Endodermal cell (in vitro differentiated cells): ENCODE results near the gene SDK1. TPM values are rescaled to one million over a fixed set of nuclear protein-coding genes. Genes with fewer than 3 reads are reported as not detected.

Source experiments
- DNase-seq: peaks from one replicate; pipeline ENCODE4 v3.0.0-alpha.2; 2017
- H3K27ac ChIP-seq: 2 replicates; pipeline ENCODE4 v1.5.1; 2013; ENCODE audit warnings: mild to moderate bottlenecking, low read depth, low read length, moderate library complexity
- H3K27me3 ChIP-seq: 2 replicates; pipeline ENCODE4 v1.6.1; 2013; ENCODE audit warnings: mild to moderate bottlenecking, low read length, moderate library complexity; ENCODE audit not compliant: insufficient read depth, control insufficient read depth, poor library complexity, severe bottlenecking
- H3K36me3 ChIP-seq: 2 replicates; pipeline ENCODE4 v1.7.0; 2013; ENCODE audit warnings: mild to moderate bottlenecking, low read length, moderate library complexity; ENCODE audit not compliant: control insufficient read depth, insufficient read depth
- H3K4me1 ChIP-seq: one replicate; pipeline ENCODE4 v1.7.0; 2013; ENCODE audit warnings: low read length; ENCODE audit not compliant: control insufficient read depth, insufficient read depth
- H3K4me3 ChIP-seq: 2 replicates; pipeline ENCODE4 v1.5.1; 2013; ENCODE audit warnings: mild to moderate bottlenecking, low read length, moderate library complexity
- H3K9ac ChIP-seq: 2 replicates; pipeline ENCODE4 v1.6.1; 2013; ENCODE audit warnings: mild to moderate bottlenecking, low read length, moderate library complexity; ENCODE audit not compliant: poor library complexity, severe bottlenecking; ENCODE audit errors: extremely low read depth
- H3K9me3 ChIP-seq: 2 replicates; pipeline ENCODE4 v1.6.1; 2013; ENCODE audit warnings: mild to moderate bottlenecking, low read length, moderate library complexity; ENCODE audit not compliant: control insufficient read depth
- H3K27ac Mint-ChIP-seq: 2 replicates; pipeline ENCODE4 v1.8.0; 2020; ENCODE audit warnings: mixed read lengths
- H3K27me3 Mint-ChIP-seq: 2 replicates; pipeline ENCODE4 v1.8.0; 2021; ENCODE audit warnings: mild to moderate bottlenecking, mixed read lengths; ENCODE audit not compliant: insufficient read depth
- H3K36me3 Mint-ChIP-seq: 2 replicates; pipeline ENCODE4 v1.8.0; 2020; ENCODE audit warnings: low read depth, mixed read lengths
- H3K4me1 Mint-ChIP-seq: 2 replicates; pipeline ENCODE4 v1.8.0; 2020; ENCODE audit warnings: mixed read lengths
- H3K4me3 Mint-ChIP-seq: 2 replicates; pipeline ENCODE4 v1.8.0; 2020; ENCODE audit warnings: mild to moderate bottlenecking, moderate library complexity, mixed read lengths
- H3K9me3 Mint-ChIP-seq: 2 replicates; pipeline ENCODE4 v1.8.0; 2020; ENCODE audit warnings: mild to moderate bottlenecking, mixed read lengths
- WGBS, 2 experiments: methylation state at CpG; one replicate each; pipeline versions ENCODE4 v1.1.5 to v1.1.7; 2013; ENCODE audit warnings: missing lambda C conversion rate in 2 of 2, mixed read lengths in 1 of 2; ENCODE audit not compliant: insufficient coverage in 1 of 2, insufficient read length in 1 of 2; 5-methylcytosine and 5-hydroxymethylcytosine counted together
- total RNA-seq, 2 donors: library from RNA; stranded (reverse); fragmentation: NEBNext Ultra II Directional in 1 of 2; extraction: Animal tissue kit (Norgen Biotek cat#: 25700) in 1 of 2; gene quantifications; 2 replicates in 1 of 2; 3 replicates in 1 of 2; pipeline ENCODE4 v1.2.1, GENCODE V29; 2021
- TF ChIP-seq, protein P1 (sequence below): fragments of 200-600 bp; sonication (generic); conservative IDR thresholded peaks from 2 replicates; pipeline ENCODE4 v1.5.0; 2021; ENCODE audit warnings: antibody characterized with exemption, mild to moderate bottlenecking

SDK1 gene
- total RNA-seq, 2 donors from 2014 or later, result 22.7 to 23.1 TPM

DNA sequence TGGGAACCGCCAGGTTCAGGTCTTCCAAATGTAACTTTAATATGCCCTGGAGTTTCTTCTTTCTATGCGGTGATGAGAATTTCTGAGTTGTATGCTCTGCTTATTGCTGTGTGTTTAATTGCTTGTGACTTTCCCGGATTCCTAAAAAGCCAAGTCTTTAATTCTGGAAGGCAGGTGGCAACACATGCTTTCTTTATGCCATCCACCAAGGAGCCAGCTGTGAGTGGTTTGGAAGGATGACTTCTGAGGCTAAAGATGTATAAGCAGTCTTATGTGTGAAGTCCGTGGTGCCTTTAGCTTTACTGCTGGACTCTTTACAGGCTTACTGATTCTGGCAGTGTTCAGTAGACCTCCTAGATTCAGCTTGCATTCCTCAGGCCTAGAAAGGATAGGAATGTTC is 3.1 kb downstream of the SDK1 start:
- H3K4me1 ChIP-seq, result no peaks in the 10 kb centered on the region
- peaks cover 25% of the 10 kb centered on the region for H3K27me3 ChIP-seq
- no peak overlapping the region for H3K4me3 ChIP-seq
- no peak for DNase-seq
- TF ChIP-seq, protein P1, sequence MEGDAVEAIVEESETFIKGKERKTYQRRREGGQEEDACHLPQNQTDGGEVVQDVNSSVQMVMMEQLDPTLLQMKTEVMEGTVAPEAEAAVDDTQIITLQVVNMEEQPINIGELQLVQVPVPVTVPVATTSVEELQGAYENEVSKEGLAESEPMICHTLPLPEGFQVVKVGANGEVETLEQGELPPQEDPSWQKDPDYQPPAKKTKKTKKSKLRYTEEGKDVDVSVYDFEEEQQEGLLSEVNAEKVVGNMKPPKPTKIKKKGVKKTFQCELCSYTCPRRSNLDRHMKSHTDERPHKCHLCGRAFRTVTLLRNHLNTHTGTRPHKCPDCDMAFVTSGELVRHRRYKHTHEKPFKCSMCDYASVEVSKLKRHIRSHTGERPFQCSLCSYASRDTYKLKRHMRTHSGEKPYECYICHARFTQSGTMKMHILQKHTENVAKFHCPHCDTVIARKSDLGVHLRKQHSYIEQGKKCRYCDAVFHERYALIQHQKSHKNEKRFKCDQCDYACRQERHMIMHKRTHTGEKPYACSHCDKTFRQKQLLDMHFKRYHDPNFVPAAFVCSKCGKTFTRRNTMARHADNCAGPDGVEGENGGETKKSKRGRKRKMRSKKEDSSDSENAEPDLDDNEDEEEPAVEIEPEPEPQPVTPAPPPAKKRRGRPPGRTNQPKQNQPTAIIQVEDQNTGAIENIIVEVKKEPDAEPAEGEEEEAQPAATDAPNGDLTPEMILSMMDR, result no peak
- peaks cover 17% of the 10 kb centered on the region for H3K4me1 Mint-ChIP-seq
- H3K4me3 Mint-ChIP-seq, result no peak overlapping the region
- peaks cover 32% of the 10 kb centered on the region for H3K27me3 Mint-ChIP-seq
- no peaks in the 10 kb centered on the region for H3K36me3 ChIP-seq
- WGBS, 2 experiments, result 90 to 96% methylated on average over 3 to 4 of the region's 4 CpGs
- no peaks in the 10 kb centered on the region for H3K9me3 ChIP-seq
- no peak overlapping the region for H3K27ac Mint-ChIP-seq
- no peak overlapping the region for H3K27ac ChIP-seq
- H3K9me3 Mint-ChIP-seq, result no peaks in the 10 kb centered on the region
- no peak overlapping the region for H3K9ac ChIP-seq
- no peaks in the 10 kb centered on the region for H3K36me3 Mint-ChIP-seq

DNA sequence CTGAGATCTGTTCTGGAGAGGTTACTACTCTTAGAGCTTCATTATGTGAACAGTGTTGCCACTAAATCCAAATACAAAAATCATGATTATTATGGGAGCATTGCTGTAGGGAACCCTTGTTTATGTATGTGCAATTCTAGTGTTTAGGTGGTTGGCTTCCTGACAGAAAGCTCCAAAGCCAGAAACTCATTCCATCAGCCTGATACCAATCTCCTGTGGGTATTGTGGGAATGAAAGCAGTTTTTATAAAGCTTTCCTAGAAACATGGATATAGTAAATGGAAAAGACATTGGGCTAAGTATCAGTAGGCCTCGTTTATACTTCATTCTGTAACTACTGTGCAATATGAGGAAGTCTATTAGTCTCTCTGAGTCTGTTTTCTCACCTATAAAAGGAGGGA is 6.4 kb downstream of the SDK1 start:
- no peak for DNase-seq
- H3K9me3 Mint-ChIP-seq, result no peaks in the 10 kb centered on the region
- no peaks in the 10 kb centered on the region for H3K36me3 Mint-ChIP-seq
- no peak overlapping the region for H3K27ac Mint-ChIP-seq
- Histone ChIP-seq H3K27ac (no peak overlapping the region), H3K9me3 (no peaks in the 10 kb centered on the region), H3K27me3 (peaks cover 11% of the 10 kb centered on the region), H3K36me3 (no peaks in the 10 kb centered on the region), H3K9ac (no peak overlapping the region), H3K4me3 (no peak overlapping the region), H3K4me1 (no peaks in the 10 kb centered on the region)
- TF ChIP-seq, protein P1, result no peak
- WGBS, 2 experiments, result 71 to 82% methylated on average over 1 of the region's 1 CpG
- H3K4me3 Mint-ChIP-seq, result no peak overlapping the region
- peaks cover 18% of the 10 kb centered on the region for H3K27me3 Mint-ChIP-seq
- peaks cover 10% of the 10 kb centered on the region for H3K4me1 Mint-ChIP-seq

DNA sequence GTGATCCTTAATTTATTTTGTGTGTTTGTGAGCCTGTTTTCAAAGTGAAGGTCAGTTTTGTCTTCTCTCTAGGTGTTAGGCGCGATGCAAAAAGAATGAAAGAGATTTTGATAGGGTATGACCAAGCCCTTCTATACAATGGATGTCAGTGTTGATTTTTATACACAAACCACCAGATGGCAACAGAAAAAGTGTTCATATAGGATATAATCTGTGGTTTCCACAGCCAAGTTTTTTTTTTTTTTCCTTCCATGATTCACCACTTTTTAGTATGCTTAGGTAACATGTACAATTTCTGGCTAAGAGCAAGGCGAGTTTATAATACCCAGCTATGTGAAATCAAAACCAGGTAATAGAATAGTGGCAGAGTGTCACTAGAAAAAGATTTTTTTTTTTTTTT is 8.1 kb downstream of the SDK1 start:
- no peak overlapping the region for H3K4me3 Mint-ChIP-seq
- WGBS, 2 experiments, result 100% methylated on average over 1 to 3 of the region's 3 CpGs
- H3K9me3 Mint-ChIP-seq, result no peaks in the 10 kb centered on the region
- Histone ChIP-seq H3K9me3 (no peaks in the 10 kb centered on the region), H3K27me3 (no peaks in the 10 kb centered on the region), H3K4me1 (no peaks in the 10 kb centered on the region), H3K4me3 (no peak overlapping the region), H3K27ac (no peak overlapping the region), H3K9ac (no peak overlapping the region), H3K36me3 (no peaks in the 10 kb centered on the region)
- no peak overlapping the region for H3K27ac Mint-ChIP-seq
- no peaks in the 10 kb centered on the region for H3K36me3 Mint-ChIP-seq
- peaks cover 2% of the 10 kb centered on the region for H3K4me1 Mint-ChIP-seq
- DNase-seq, result no peak
- peaks cover 3% of the 10 kb centered on the region for H3K27me3 Mint-ChIP-seq
- TF ChIP-seq, protein P1, result no peak
